Naive thymus-derived CD4-positive, alpha-beta T cell (primary cell): ENCODE measurements around the gene PAK6. TPM values are rescaled to one million over a fixed set of nuclear protein-coding genes. Genes with fewer than 3 reads are reported as not detected.

ENCODE experiments used
- ATAC-seq: fragments of 150-1000 bp; cut with Tn5 transposase; 2 replicates; pipeline ENCODE4 v1.10.0; 2021; ENCODE audit warnings: mild to moderate bottlenecking, moderate library complexity
- CTCF ChIA-PET: fragments of 350-600 bp; sonication (Branson Sonifier 250); formaldehyde crosslinking; loops from one replicate; lab custom pipeline; 2021; ENCODE audit warnings: antibody characterized with exemption; lab: Charles Lee
- POLR2A ChIA-PET: fragments of 350-600 bp; sonication (Branson Sonifier 250); formaldehyde crosslinking; loops from one replicate; lab custom pipeline; 2021; ENCODE audit warnings: antibody characterized with exemption, inconsistent platforms; lab: Charles Lee
- DNase-seq, 9 donors: peaks; one replicate each; pipeline versions ENCODE4 v3.0.0 to v3.0.0-alpha.2; 2020 to 2022; ENCODE audit warnings: mixed read lengths in 1 of 9
- H3K27ac ChIP-seq: one replicate; pipeline ENCODE4 v1.7.0; 2013; ENCODE audit warnings: mild to moderate bottlenecking, low read depth, low read length, moderate library complexity
- H3K27me3 ChIP-seq, 2 donors: one replicate each; pipeline ENCODE4 v1.7.0; 2013; ENCODE audit warnings: low read length in 2 of 2, mild to moderate bottlenecking in 2 of 2, moderate library complexity in 2 of 2; ENCODE audit not compliant: control insufficient read depth in 2 of 2, insufficient read depth in 2 of 2
- H3K36me3 ChIP-seq, 3 experiments: 1 replicate in 2 of 3; 2 replicates in 1 of 3; pipeline ENCODE4 v1.7.0; 2013; ENCODE audit warnings: low read length in 3 of 3, mild to moderate bottlenecking in 3 of 3, moderate library complexity in 1 of 3; ENCODE audit not compliant: insufficient read depth in 3 of 3, control insufficient read depth in 2 of 3
- H3K4me1 ChIP-seq, 2 donors: one replicate each; pipeline ENCODE4 v1.7.0; 2013; ENCODE audit warnings: low read length in 2 of 2, mild to moderate bottlenecking in 2 of 2, moderate library complexity in 1 of 2; ENCODE audit not compliant: control insufficient read depth in 2 of 2, insufficient read depth in 2 of 2
- H3K4me3 ChIP-seq: 2 replicates; pipeline ENCODE4 v1.7.0; 2013; ENCODE audit warnings: mild to moderate bottlenecking, low read length
- H3K9me3 ChIP-seq, 3 experiments: 1 replicate in 2 of 3; 2 replicates in 1 of 3; pipeline ENCODE4 v1.7.0; 2013; ENCODE audit warnings: low read length in 3 of 3; ENCODE audit not compliant: control insufficient read depth in 2 of 3
- H3K27ac Mint-ChIP-seq, 9 donors: one replicate each; pipeline ENCODE4 v1.8.0; 2020 to 2022; ENCODE audit warnings: mixed read lengths in 9 of 9, mild to moderate bottlenecking in 8 of 9, moderate library complexity in 5 of 9, inconsistent platforms in 2 of 9
- H3K27me3 Mint-ChIP-seq, 5 donors: one replicate each; pipeline ENCODE4 v1.8.0; 2021 to 2022; ENCODE audit warnings: mixed read lengths in 5 of 5, mild to moderate bottlenecking in 1 of 5
- H3K36me3 Mint-ChIP-seq, 5 donors: one replicate each; pipeline ENCODE4 v1.8.0; 2020 to 2022; ENCODE audit warnings: mixed read lengths in 5 of 5, mild to moderate bottlenecking in 3 of 5, inconsistent platforms in 1 of 5
- H3K4me1 Mint-ChIP-seq, 7 donors: one replicate each; pipeline ENCODE4 v1.8.0; 2020 to 2022; ENCODE audit warnings: mixed read lengths in 7 of 7, mild to moderate bottlenecking in 3 of 7, inconsistent platforms in 1 of 7
- H3K4me3 Mint-ChIP-seq, 10 donors: one replicate each; pipeline ENCODE4 v1.8.0; 2020 to 2022; ENCODE audit warnings: mild to moderate bottlenecking in 10 of 10, mixed read lengths in 10 of 10, moderate library complexity in 6 of 10, inconsistent platforms in 2 of 10
- H3K9me3 Mint-ChIP-seq, 11 donors: one replicate each; pipeline ENCODE4 v1.8.0; 2020 to 2022; ENCODE audit warnings: mixed read lengths in 11 of 11, mild to moderate bottlenecking in 4 of 11, inconsistent platforms in 1 of 11, moderate library complexity in 1 of 11
- intact Hi-C, 2 donors: fragments of 100-400 bp; cut with micrococcal nuclease; formaldehyde crosslinking; loops; one replicate each; pipeline ENCODE4 v1.15.1; 2023
- polyA plus RNA-seq, 2 donors: library from polyadenylated mRNA; unstranded; fragments of 300-500 nt; fragmentation: Illumina TruSeq; gene quantifications; one replicate each; pipeline ENCODE4 v1.2.3, GENCODE V29; 2021
- total RNA-seq, 6 experiments: library from RNA in 5 of 6; stranded (reverse) in 5 of 6; gene quantifications; 1 replicate in 5 of 6; 2 replicates in 1 of 6; pipeline ENCODE4 v1.2.3 and lab custom pipeline; 2021 to 2026

Gene PAK6
- total and polyA plus RNA-seq, 7 experiments from 2014 or later, result 0.58 to 1.9 TPM; not detected in 5

DNA sequence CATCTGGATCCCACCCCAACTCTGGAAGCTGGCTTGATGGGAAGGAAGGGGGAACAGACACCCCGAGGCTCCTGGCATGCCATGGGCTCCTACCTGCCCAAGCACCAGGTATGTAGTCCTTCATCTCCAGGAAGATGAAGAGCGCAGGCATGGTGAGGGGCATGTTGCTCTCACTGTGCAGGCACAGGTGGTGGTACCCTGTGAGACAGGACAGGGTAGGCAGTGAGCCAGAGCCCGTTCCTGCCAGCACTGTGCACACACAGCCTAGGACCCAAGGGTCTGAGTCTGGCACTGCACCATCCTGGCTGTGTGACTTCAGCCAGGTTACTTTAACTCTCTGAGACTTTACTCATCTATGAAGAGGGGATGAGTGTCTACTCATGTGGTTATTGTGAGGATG lies 53.4 kb downstream of the PAK6 start:
- Mint-ChIP-seq H3K27me3 (no peaks in the 10 kb centered on the region), H3K4me3 (no peak overlapping the region), H3K27ac (no peak overlapping the region), H3K9me3 (peaks cover 0 to 1% (median 0%) of the 10 kb centered on the region in 11 donors), H3K4me1 (peaks cover 0 to 4% (median 0%) of the 10 kb centered on the region in 7 donors), H3K36me3 (peaks cover 0 to 20% (median 0%) of the 10 kb centered on the region in 5 donors)
- no peak for DNase-seq
- POLR2A ChIA-PET, result interaction anchor here (1.5 to 6.6 kb wide), 2 partner anchors 15 to 18 kb away, joined by 5 to 30 read pairs; partner anchors contain the start of gene PLCB2
- H3K4me1 ChIP-seq, result no peaks in the 10 kb centered on the region
- no peak overlapping the region for H3K27ac ChIP-seq
- H3K27me3 ChIP-seq, result no peaks in the 10 kb centered on the region
- H3K4me3 ChIP-seq, result no peak overlapping the region
- no peaks in the 10 kb centered on the region for H3K9me3 ChIP-seq
- CTCF ChIA-PET, result interaction anchor here (0.7 to 1.7 kb wide), 3 partner anchors 9 to 18 kb away, joined by 3 to 5 read pairs (median 5); no protein-coding TSS in a partner anchor
- H3K36me3 ChIP-seq, result peaks cover 4 to 94% (median 15%) of the 10 kb centered on the region in 3 experiments
- intact Hi-C loops, result no loop called here
- ATAC-seq, result no peak

DNA sequence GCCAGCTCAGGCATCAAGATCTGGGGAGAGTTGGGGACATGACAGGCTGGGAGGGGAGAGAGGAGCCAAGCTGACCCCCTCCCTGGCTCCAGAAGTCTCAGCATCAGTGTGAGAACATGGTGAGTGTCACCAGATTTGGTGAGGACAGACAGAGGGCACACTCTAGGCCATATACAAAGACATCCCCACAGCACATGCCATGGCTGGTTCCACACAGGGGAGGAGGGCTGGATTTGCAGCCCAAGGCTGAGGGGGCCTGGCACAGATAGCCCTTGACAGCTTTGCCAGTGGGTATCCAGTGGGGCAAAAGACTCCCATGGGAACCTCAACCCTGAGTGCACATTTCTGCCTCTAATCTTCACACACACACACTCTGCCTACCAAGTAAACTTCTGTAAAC lies 54.1 kb downstream of the PAK6 start:
- POLR2A ChIA-PET, result interaction anchor here (1.5 to 6.6 kb wide), 2 partner anchors 14 to 17 kb away, joined by 5 to 30 read pairs; partner anchors contain the start of gene PLCB2
- Histone ChIP-seq H3K9me3 (no peaks in the 10 kb centered on the region), H3K4me3 (no peak overlapping the region), H3K27ac (no peak overlapping the region), H3K36me3 (peaks cover 4 to 94% (median 15%) of the 10 kb centered on the region in 3 experiments), H3K27me3 (no peaks in the 10 kb centered on the region), H3K4me1 (no peaks in the 10 kb centered on the region)
- intact Hi-C loops, result no loop called here
- no peaks in the 10 kb centered on the region for H3K27me3 Mint-ChIP-seq
- H3K27ac Mint-ChIP-seq, result peak overlapping the region in 1 of 9 donors; percentile 21
- DNase-seq (peak in 1 of 9 donors; percentile 1), ATAC-seq (no peak)
- peaks cover 0 to 4% (median 0%) of the 10 kb centered on the region in 7 donors for H3K4me1 Mint-ChIP-seq
- peaks cover 0 to 1% (median 0%) of the 10 kb centered on the region in 11 donors for H3K9me3 Mint-ChIP-seq
- no peak overlapping the region for H3K4me3 Mint-ChIP-seq
- H3K36me3 Mint-ChIP-seq, result peaks cover 0 to 26% (median 0%) of the 10 kb centered on the region in 5 donors
- CTCF ChIA-PET, result interaction anchor here (1.7 kb wide), 1 partner anchor 18 kb away, joined by 5 read pairs; no protein-coding TSS in a partner anchor

DNA sequence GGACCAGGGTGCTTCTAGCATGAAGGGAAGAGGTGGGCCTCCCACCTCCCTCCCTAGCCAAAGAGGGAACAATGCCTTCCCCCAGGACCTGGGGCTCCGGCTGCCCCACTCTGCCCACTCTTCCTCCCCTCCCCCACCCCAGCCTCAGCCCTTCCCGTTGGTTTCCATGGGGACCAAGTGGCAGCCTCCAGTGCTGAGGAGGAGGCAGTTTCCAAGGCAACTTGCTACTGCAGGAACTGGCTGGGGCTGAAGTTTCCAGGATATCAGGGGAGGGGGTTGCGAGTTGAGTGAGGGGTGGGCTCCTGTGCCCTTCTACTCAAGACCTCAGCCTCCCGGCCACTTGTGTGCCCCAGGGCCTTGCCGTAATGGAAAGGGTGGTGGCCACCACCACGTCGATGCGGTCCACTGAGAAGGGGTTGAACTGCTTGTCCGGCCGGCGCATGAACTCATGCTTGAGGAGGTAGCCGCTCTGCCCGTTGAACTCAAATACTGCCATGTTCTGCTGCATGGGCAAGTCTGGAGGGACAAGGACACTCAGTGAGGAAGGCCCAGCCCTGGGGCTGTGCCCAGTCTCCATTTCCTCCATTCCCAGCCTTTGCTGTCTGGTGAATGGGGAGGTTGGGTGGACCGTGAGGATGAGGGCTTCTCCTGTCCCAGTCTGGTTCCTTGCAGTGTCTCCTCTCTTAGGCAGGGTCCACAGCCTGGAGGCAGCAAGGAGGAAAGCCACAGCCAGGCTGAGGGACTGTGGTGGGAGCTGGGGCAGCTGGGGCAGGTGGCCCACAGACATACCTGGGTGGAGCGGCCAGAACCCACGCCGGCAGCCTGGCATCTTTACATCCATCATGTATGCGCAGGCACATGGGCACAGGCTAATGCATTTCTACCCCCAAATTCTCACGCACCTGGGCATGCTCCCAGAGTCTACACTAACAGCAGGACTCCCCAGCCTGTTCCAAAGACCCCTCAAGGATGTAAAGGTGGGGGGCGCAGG lies 55.3 kb downstream of the PAK6 start:
- peaks cover 7 to 94% (median 20%) of the 10 kb centered on the region in 3 experiments for H3K36me3 ChIP-seq
- no peak overlapping the region for H3K27ac ChIP-seq
- Mint-ChIP-seq H3K9me3 (peaks cover 0 to 2% (median 0%) of the 10 kb centered on the region in 11 donors), H3K27me3 (no peaks in the 10 kb centered on the region), H3K27ac (no peak overlapping the region), H3K4me3 (no peak overlapping the region), H3K4me1 (peaks cover 0 to 4% (median 0%) of the 10 kb centered on the region in 7 donors), H3K36me3 (peaks cover 0 to 33% (median 5%) of the 10 kb centered on the region in 5 donors)
- H3K4me3 ChIP-seq, result no peak overlapping the region
- no peaks in the 10 kb centered on the region for H3K9me3 ChIP-seq
- ChIA-PET POLR2A (no interaction called here), CTCF (interaction anchor here (1.0 to 1.7 kb wide), 2 partner anchors 19 to 44 kb away, joined by 4 to 5 read pairs; no protein-coding TSS in a partner anchor)
- DNase-seq (no peak), ATAC-seq (no peak)
- no peaks in the 10 kb centered on the region for H3K27me3 ChIP-seq
- no peaks in the 10 kb centered on the region for H3K4me1 ChIP-seq
- intact Hi-C loops, result no loop called here

DNA sequence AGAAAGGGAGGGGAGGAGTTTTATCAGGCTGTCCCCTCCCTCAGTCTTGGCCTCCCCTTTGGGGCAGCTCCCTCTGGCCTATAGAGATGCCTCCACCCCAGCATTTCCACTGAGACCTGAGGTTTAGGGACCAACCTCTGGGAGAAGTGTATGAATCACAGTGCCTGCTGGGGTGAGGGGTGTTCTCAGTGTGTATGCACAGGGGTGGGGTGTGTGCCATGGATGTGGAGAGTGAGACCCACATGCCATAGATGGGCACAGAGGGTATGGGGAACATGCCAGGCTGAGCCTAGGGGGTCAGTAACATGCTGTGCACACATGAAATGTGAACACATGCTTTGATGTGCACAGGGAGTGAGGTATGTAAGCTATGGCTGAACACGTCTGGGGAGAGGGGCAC lies 56.4 kb downstream of the PAK6 start:
- ChIA-PET CTCF (no interaction called here), POLR2A (no interaction called here)
- no peak for ATAC-seq
- no peak for DNase-seq
- Histone ChIP-seq H3K4me3 (no peak overlapping the region), H3K9me3 (no peaks in the 10 kb centered on the region), H3K27ac (no peak overlapping the region), H3K36me3 (peaks cover 18 to 90% (median 21%) of the 10 kb centered on the region in 3 experiments), H3K27me3 (no peaks in the 10 kb centered on the region), H3K4me1 (no peaks in the 10 kb centered on the region)
- Mint-ChIP-seq H3K36me3 (peaks cover 0 to 39% (median 13%) of the 10 kb centered on the region in 5 donors), H3K9me3 (peaks cover 0 to 9% (median 0%) of the 10 kb centered on the region in 11 donors), H3K4me1 (peaks cover 0 to 6% (median 0%) of the 10 kb centered on the region in 7 donors), H3K27me3 (no peaks in the 10 kb centered on the region), H3K4me3 (no peak overlapping the region), H3K27ac (no peak overlapping the region)
- intact Hi-C loops, result no loop called here

DNA sequence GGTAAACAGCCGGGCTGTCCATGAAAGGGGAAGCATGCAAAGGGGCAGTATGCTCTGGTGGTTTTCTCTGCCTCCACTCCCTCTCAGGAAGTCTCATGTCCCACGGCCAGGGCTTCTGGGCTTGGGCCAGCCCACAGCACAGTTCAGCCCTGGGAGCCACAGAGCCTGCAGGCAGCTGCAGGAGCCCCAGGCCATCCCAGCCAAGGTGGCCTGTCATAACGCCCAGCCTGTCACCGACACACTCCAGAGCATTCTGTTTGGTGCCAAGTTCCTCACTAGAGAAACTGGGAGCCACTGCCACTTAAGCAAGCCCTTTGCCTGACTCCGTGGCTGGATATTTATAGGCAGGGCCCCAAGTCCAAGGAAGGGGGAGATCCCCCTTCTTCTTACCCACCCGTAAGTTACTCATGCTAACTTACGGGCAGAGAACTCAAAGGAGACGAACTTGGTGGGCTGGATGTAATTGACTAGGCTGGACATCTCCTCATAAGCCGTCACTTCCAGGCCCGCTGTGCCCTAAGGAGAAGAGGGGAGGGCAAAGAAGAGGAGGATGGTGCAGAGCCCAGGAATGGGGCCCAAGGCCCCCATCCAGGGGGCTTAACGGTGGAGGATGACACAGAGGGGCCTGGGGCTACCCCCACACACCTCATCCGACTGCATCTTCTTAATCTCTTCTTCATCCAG lies 57.2 kb downstream of the PAK6 start:
- ChIA-PET CTCF (no interaction called here), POLR2A (interaction anchor here (1.0 kb wide), 1 partner anchor 9 kb away, joined by 3 read pairs; no protein-coding TSS in a partner anchor)
- Mint-ChIP-seq H3K9me3 (peaks cover 0 to 14% (median 1%) of the 10 kb centered on the region in 11 donors), H3K27ac (peak overlapping the region in 1 of 9 donors; percentile 32), H3K4me3 (no peak overlapping the region), H3K4me1 (peaks cover 0 to 6% (median 0%) of the 10 kb centered on the region in 7 donors), H3K27me3 (no peaks in the 10 kb centered on the region), H3K36me3 (peaks cover 0 to 46% (median 20%) of the 10 kb centered on the region in 5 donors)
- H3K27me3 ChIP-seq, result no peaks in the 10 kb centered on the region
- no peak overlapping the region for H3K27ac ChIP-seq
- H3K36me3 ChIP-seq, result peaks cover 18 to 94% (median 28%) of the 10 kb centered on the region in 3 experiments
- H3K4me1 ChIP-seq, result no peaks in the 10 kb centered on the region
- no peak for ATAC-seq
- H3K4me3 ChIP-seq, result no peak overlapping the region
- intact Hi-C loops, result no loop called here
- no peak for DNase-seq
- peaks cover 0 to 5% (median 0%) of the 10 kb centered on the region in 3 experiments for H3K9me3 ChIP-seq
